ENCODE results near the gene IL24.

IL24 gene

GRCh38 chr1:206933333-206933945 lies 36.2 kb downstream of the IL24 start:
- DNase-seq (ENCODE audit: low read depth): no peak
- Histone ChIP-seq H3K4me3 (ENCODE audit: low read length) (no peak overlapping the region), H3K27me3 (replicated peaks; ENCODE audit: control insufficient read depth, insufficient read depth, low read length) (peaks cover 43% of the 10 kb centered on the region)

GRCh38 chr1:206935491-206936067 lies 38.3 kb downstream of the IL24 start:
- peaks cover 48% of the 10 kb centered on the region for H3K27me3 ChIP-seq (replicated peaks; ENCODE audit: control insufficient read depth, insufficient read depth, low read length)
- H3K36me3 ChIP-seq (ENCODE audit: control insufficient read depth, insufficient read depth, low read length, severe bottlenecking): no peaks in the 10 kb centered on the region
- DNase-seq (ENCODE audit: low read depth): no peak
- H3K4me3 ChIP-seq (ENCODE audit: low read length): no peak overlapping the region
- no peak overlapping the region for H3K9ac ChIP-seq (ENCODE audit: low read length)
- no peaks in the 10 kb centered on the region for H3K4me1 ChIP-seq (ENCODE audit: control insufficient read depth, insufficient read depth, low read length)
- H3K9me3 ChIP-seq (ENCODE audit: control insufficient read depth, low read length): no peaks in the 10 kb centered on the region

More at GRCh38 chr1:206933333-206933945, 36.2 kb downstream of the IL24 start:
- Histone ChIP-seq H3K36me3 (ENCODE audit: control insufficient read depth, insufficient read depth, low read length, severe bottlenecking) (no peaks in the 10 kb centered on the region), H3K9me3 (ENCODE audit: control insufficient read depth, low read length) (no peaks in the 10 kb centered on the region), H3K4me1 (ENCODE audit: control insufficient read depth, insufficient read depth, low read length) (no peaks in the 10 kb centered on the region), H3K9ac (ENCODE audit: low read length) (no peak overlapping the region)

- Histone ChIP-seq H3K9ac (ENCODE audit: low read length) (no peak overlapping the region), H3K4me3 (ENCODE audit: low read length) (no peak overlapping the region), H3K9me3 (ENCODE audit: control insufficient read depth, low read length) (no peaks in the 10 kb centered on the region), H3K27me3 (replicated peaks; ENCODE audit: control insufficient read depth, insufficient read depth, low read length) (peaks cover 47% of the 10 kb centered on the region), H3K4me1 (ENCODE audit: control insufficient read depth, insufficient read depth, low read length) (no peaks in the 10 kb centered on the region), H3K36me3 (ENCODE audit: control insufficient read depth, insufficient read depth, low read length, severe bottlenecking) (no peaks in the 10 kb centered on the region)
- DNase-seq (ENCODE audit: low read depth): no peak
These were observed 40.2 kb downstream of the IL24 start for GRCh38 chr1:206937425-206937824.

- no peaks in the 10 kb centered on the region for H3K36me3 ChIP-seq (ENCODE audit: control insufficient read depth, insufficient read depth, low read length, severe bottlenecking)
- DNase-seq (ENCODE audit: low read depth): no peak
- H3K9me3 ChIP-seq (ENCODE audit: control insufficient read depth, low read length): no peaks in the 10 kb centered on the region
- no peaks in the 10 kb centered on the region for H3K4me1 ChIP-seq (ENCODE audit: control insufficient read depth, insufficient read depth, low read length)
- H3K4me3 ChIP-seq (ENCODE audit: low read length): no peak overlapping the region
- no peak overlapping the region for H3K9ac ChIP-seq (ENCODE audit: low read length)
- peaks cover 63% of the 10 kb centered on the region for H3K27me3 ChIP-seq (replicated peaks; ENCODE audit: control insufficient read depth, insufficient read depth, low read length)
These were observed 41.9 kb downstream of the IL24 start for GRCh38 chr1:206939131-206939530.

GRCh38 chr1:206939841-206940587 lies 42.8 kb downstream of the IL24 start:
- Histone ChIP-seq H3K9me3 (ENCODE audit: control insufficient read depth, low read length) (no peaks in the 10 kb centered on the region), H3K4me1 (ENCODE audit: control insufficient read depth, insufficient read depth, low read length) (no peaks in the 10 kb centered on the region), H3K27me3 (replicated peaks; ENCODE audit: control insufficient read depth, insufficient read depth, low read length) (peaks cover 66% of the 10 kb centered on the region), H3K4me3 (ENCODE audit: low read length) (no peak overlapping the region), H3K9ac (ENCODE audit: low read length) (no peak overlapping the region), H3K36me3 (ENCODE audit: control insufficient read depth, insufficient read depth, low read length, severe bottlenecking) (no peaks in the 10 kb centered on the region)
- no peak for DNase-seq (ENCODE audit: low read depth)

- no peaks in the 10 kb centered on the region for H3K9me3 ChIP-seq (ENCODE audit: control insufficient read depth, low read length)
- H3K9ac ChIP-seq (ENCODE audit: low read length): no peak overlapping the region
- peaks cover 66% of the 10 kb centered on the region for H3K27me3 ChIP-seq (replicated peaks; ENCODE audit: control insufficient read depth, insufficient read depth, low read length)
- no peak for DNase-seq (ENCODE audit: low read depth)
- no peaks in the 10 kb centered on the region for H3K4me1 ChIP-seq (ENCODE audit: control insufficient read depth, insufficient read depth, low read length)
- no peak overlapping the region for H3K4me3 ChIP-seq (ENCODE audit: low read length)
- H3K36me3 ChIP-seq (ENCODE audit: control insufficient read depth, insufficient read depth, low read length, severe bottlenecking): no peaks in the 10 kb centered on the region
These were observed 43.3 kb downstream of the IL24 start for GRCh38 chr1:206940588-206940936.

- Histone ChIP-seq H3K36me3 (ENCODE audit: control insufficient read depth, insufficient read depth, low read length, severe bottlenecking) (no peaks in the 10 kb centered on the region), H3K9ac (ENCODE audit: low read length) (no peak overlapping the region), H3K9me3 (ENCODE audit: control insufficient read depth, low read length) (no peaks in the 10 kb centered on the region), H3K4me1 (ENCODE audit: control insufficient read depth, insufficient read depth, low read length) (no peaks in the 10 kb centered on the region), H3K27me3 (replicated peaks; ENCODE audit: control insufficient read depth, insufficient read depth, low read length) (peaks cover 69% of the 10 kb centered on the region), H3K4me3 (ENCODE audit: low read length) (no peak overlapping the region)
- DNase-seq (ENCODE audit: low read depth): no peak
These were observed 44.6 kb downstream of the IL24 start for GRCh38 chr1:206941766-206942418.

- DNase-seq (ENCODE audit: low read depth): no peak
- no peak overlapping the region for H3K4me3 ChIP-seq (ENCODE audit: low read length)
- H3K9me3 ChIP-seq (ENCODE audit: control insufficient read depth, low read length): peaks cover 5% of the 10 kb centered on the region
- H3K9ac ChIP-seq (ENCODE audit: low read length): no peak overlapping the region
- H3K36me3 ChIP-seq (ENCODE audit: control insufficient read depth, insufficient read depth, low read length, severe bottlenecking): no peaks in the 10 kb centered on the region
- no peaks in the 10 kb centered on the region for H3K4me1 ChIP-seq (ENCODE audit: control insufficient read depth, insufficient read depth, low read length)
- peaks cover 74% of the 10 kb centered on the region for H3K27me3 ChIP-seq (replicated peaks; ENCODE audit: control insufficient read depth, insufficient read depth, low read length)
These were observed 47.5 kb downstream of the IL24 start for GRCh38 chr1:206944703-206945102.

GRCh38 chr1:206945779-206946178 lies 48.5 kb downstream of the IL24 start:
- DNase-seq (ENCODE audit: low read depth): no peak
- H3K27me3 ChIP-seq (replicated peaks; ENCODE audit: control insufficient read depth, insufficient read depth, low read length): peaks cover 69% of the 10 kb centered on the region
- H3K9ac ChIP-seq (ENCODE audit: low read length): no peak overlapping the region
- no peak overlapping the region for H3K4me3 ChIP-seq (ENCODE audit: low read length)
- H3K9me3 ChIP-seq (ENCODE audit: control insufficient read depth, low read length): peaks cover 9% of the 10 kb centered on the region
- H3K4me1 ChIP-seq (ENCODE audit: control insufficient read depth, insufficient read depth, low read length): no peaks in the 10 kb centered on the region
- no peaks in the 10 kb centered on the region for H3K36me3 ChIP-seq (ENCODE audit: control insufficient read depth, insufficient read depth, low read length, severe bottlenecking)

- Histone ChIP-seq H3K4me3 (ENCODE audit: low read length) (no peak within 1 kb of the TSS), H3K9ac (ENCODE audit: low read length) (no peak within 1 kb of the TSS), H3K36me3 (ENCODE audit: control insufficient read depth, insufficient read depth, low read length, severe bottlenecking) (no peaks in the 10 kb centered on the region), H3K9me3 (ENCODE audit: control insufficient read depth, low read length) (peaks cover 9% of the 10 kb centered on the region), H3K27me3 (replicated peaks; ENCODE audit: control insufficient read depth, insufficient read depth, low read length) (peaks cover 68% of the 10 kb centered on the region), H3K4me1 (ENCODE audit: control insufficient read depth, insufficient read depth, low read length) (no peaks in the 10 kb centered on the region)
- DNase-seq (ENCODE audit: low read depth): no peak
These were observed 49.0 kb downstream of the IL24 start, which contains the start of gene PIGR for GRCh38 chr1:206946261-206946660. PIGR (minus strand) TSS chr1:206946466; CDS start chr1:206940531, 5,935 bp downstream.

GRCh38 chr1:206947255-206947654 lies 50.0 kb downstream of the IL24 start:
- DNase-seq (ENCODE audit: low read depth): no peak
- Histone ChIP-seq H3K36me3 (ENCODE audit: control insufficient read depth, insufficient read depth, low read length, severe bottlenecking) (no peaks in the 10 kb centered on the region), H3K4me3 (ENCODE audit: low read length) (no peak overlapping the region), H3K27me3 (replicated peaks; ENCODE audit: control insufficient read depth, insufficient read depth, low read length) (peaks cover 64% of the 10 kb centered on the region), H3K4me1 (ENCODE audit: control insufficient read depth, insufficient read depth, low read length) (no peaks in the 10 kb centered on the region), H3K9ac (ENCODE audit: low read length) (no peak overlapping the region), H3K9me3 (ENCODE audit: control insufficient read depth, low read length) (peaks cover 9% of the 10 kb centered on the region)

Measured in adipocyte (in vitro differentiated cells).